H7 (cell line): ENCODE results near the gene LIPH. TPM values are rescaled to one million over a fixed set of nuclear protein-coding genes. Genes with fewer than 3 reads are reported as not detected.
"Not testable (repeated sequence)": the region's sequence is repeated elsewhere in the genome, so short reads cannot be mapped to it uniquely, and the experiment has no call there.

Source experiments
- DNase-seq: peaks from one replicate; pipeline ENCODE4 v3.0.0; 2012
- H3K27me3 ChIP-seq: 2 replicates; pipeline ENCODE4 v1.6.0; 2011; ENCODE audit warnings: mild to moderate bottlenecking, low read length; ENCODE audit not compliant: control insufficient read depth, insufficient read depth
- H3K36me3 ChIP-seq: replicated peaks from 2 replicates; pipeline ENCODE4 v1.5.1; 2011; ENCODE audit warnings: low read length; ENCODE audit not compliant: control insufficient read depth, insufficient read depth
- H3K4me3 ChIP-seq: 2 replicates; pipeline ENCODE4 v1.5.1; 2011; ENCODE audit warnings: low read depth, mild to moderate bottlenecking, control low read depth, low read length, moderate library complexity; ENCODE audit not compliant: insufficient read depth
- total RNA-seq: library from RNA; depleted of rRNA; stranded (reverse); fragments of >200 nt; shearing (Covaris generic); gene quantifications from 2 replicates; pipeline ENCODE4 v1.2.3, GENCODE V29; 2014; rRNA removed

Gene LIPH
- total RNA-seq: 0.21 TPM in 1 of 2 replicates, not detected in the other

DNA sequence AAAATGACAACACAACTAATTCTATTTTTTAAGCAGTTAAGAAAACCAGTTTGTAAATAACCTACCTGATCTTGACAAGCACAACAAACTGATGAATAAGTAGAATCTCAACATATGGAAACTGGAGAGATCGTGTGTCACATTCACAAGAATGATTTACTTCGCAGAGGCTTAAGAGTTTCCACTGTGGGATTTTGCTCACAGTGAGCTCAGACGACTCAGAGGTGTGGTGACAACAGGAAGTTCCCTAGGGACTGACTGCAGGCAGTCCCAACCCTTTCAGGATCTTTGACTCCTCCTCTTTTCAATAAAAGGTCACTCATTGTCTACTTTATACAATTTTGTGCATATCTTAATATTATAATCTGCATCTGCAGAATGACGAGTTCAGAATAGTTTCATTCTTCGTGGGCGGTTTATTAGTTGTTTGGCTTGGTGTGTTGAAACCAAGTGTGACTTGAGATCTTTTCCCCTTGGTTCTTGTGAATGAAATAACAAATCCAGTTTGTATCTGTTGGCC lies at the start of gene LIPH:
TSS of gene LIPH (minus strand) at position 231 of the 520 bp plus-strand sequence. CDS start at position 114, 117 bp downstream.
- DNase-seq: peak; percentile 51
- Histone ChIP-seq H3K4me3 (no peak within 1 kb of the TSS), H3K36me3 (no peaks in the 10 kb centered on the region), H3K27me3 (no peaks in the 10 kb centered on the region)

DNA sequence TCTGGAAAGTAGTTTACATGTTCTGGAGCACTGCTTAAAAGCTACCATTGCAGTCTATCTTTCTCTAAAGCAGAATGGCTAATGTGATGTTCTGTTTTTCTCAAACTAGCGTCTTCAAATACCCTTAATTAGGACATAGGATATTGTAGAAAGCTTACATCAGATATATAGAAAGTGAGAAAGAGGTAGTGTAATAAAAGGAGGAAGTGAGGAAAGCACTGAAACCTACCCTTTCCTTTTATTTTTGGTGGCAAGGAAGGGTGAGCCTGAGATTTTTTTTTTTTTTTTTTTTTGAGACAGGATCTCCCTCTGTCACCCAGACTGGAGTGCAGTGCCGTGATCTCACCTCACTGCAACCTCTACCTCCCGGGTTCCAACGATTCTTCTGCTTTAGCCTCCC lies 43.1 kb upstream of the LIPH start:
- Histone ChIP-seq H3K27me3 (no peaks in the 10 kb centered on the region), H3K36me3 (peaks cover 2% of the 10 kb centered on the region), H3K4me3 (no peak overlapping the region)
- DNase-seq: no peak

DNA sequence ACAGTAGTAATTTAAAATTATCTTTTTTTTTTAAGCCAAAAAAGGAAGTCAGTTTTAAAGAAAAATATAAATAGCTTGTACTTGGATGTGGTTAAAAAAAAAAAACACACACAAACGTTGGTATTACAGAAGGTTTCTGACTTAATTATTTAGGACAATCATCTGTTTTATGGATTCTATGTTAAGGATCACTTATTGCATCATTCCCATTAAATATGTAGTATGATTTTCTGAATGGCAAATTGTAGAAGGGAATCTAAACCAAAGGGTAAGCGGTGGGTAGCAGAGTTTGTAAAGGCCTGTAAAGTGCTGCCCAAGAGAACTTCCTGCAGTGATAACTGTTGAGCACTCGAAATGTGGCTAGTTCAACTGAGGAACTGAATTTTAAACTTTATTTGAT lies 41.7 kb upstream of the LIPH start:
- DNase-seq: no peak
- Histone ChIP-seq H3K36me3 (peaks cover 2% of the 10 kb centered on the region; the same call in 1 of the 2 replicates), H3K4me3 (no peak overlapping the region), H3K27me3 (no peaks in the 10 kb centered on the region)

DNA sequence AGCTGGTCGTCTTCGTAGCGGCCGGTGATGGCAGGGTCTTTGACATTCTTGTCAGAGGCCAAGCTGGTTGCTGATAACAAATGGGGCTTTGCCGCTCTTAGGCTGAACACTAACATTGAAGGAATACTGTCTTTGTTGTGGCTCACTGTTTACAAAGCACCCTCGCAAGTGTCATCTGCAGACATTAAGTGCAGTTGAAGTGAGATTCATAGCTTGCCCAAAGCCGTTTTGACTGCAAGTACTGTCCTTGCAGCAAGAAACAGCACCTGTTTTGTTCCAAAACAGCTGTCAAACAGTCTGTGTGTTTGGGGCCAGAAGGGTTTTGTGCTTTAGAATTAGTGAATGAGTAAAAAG lies 34.3 kb upstream of the LIPH start:
- Histone ChIP-seq H3K36me3 (no peaks in the 10 kb centered on the region), H3K27me3 (no peaks in the 10 kb centered on the region), H3K4me3 (peak overlapping the region; percentile 77)
- no peak for DNase-seq

DNA sequence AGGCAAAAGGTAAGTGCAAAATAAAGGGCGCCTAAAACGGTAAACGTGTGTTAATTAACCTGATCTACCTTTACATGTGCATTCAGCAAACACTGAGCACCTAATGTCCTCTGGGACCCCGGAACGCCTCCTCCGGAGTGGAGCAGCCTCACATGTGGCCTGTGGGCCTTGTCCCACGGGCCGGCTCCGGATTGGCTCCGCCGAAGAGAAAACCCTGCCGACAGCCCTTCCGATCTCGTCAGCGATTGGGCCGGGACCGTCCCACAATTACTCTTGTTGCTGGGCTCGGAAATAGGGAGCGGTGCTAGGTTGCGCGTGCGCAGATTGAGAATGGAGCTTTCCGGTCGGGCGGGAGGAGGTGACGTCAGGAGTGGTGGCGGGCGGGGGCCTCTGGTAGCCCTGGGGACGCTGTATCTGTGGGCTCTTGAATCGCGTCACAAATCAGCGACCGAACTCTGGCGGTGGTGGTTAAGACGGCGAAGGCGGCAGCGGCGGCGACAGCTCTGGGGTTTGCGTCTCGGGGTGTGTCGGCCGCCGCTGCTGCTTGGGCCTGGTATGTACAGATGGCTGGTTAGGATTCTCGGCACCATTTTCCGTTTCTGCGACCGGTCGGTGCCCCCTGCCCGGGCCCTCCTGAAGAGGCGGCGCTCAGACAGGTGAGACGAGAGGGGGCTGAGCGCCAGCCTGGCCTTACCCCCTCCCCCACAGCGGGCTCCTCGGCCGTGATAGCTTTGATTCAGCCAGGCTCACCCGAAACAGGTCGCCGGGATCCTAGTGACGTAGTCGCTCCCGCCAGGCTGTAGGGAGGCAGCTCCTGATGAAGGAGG lies 33.7 kb upstream of the LIPH start, which contains the start of gene SENP2:
TSS of gene SENP2 (plus strand) at position 437 of the 827 bp plus-strand sequence. CDS start at position 556, 119 bp downstream.
- Histone ChIP-seq H3K36me3 (no peaks in the 10 kb centered on the region), H3K27me3 (no peaks in the 10 kb centered on the region), H3K4me3 (peak within 1 kb of the TSS; percentile 77)
- DNase-seq: peak; percentile 96

DNA sequence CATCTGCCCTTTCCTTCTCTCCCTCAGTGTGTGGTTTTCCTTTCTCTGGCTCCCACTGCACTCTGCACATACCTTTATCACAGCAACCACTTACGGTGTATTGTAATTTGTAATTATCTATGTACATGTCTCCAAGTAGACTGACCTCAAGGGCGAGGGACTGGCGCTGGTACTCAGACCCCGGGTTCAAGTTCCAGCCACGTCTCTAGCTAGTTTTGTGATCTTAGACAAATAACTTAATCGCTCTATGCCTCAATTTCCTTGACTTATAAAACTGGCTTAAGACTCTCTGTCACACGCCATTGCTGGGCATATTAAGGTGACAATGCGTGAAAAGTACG lies 33.1 kb upstream of the LIPH start:
- no peak for DNase-seq
- Histone ChIP-seq H3K36me3 (no peaks in the 10 kb centered on the region), H3K4me3 (peak overlapping the region; percentile 37), H3K27me3 (no peaks in the 10 kb centered on the region)

DNA sequence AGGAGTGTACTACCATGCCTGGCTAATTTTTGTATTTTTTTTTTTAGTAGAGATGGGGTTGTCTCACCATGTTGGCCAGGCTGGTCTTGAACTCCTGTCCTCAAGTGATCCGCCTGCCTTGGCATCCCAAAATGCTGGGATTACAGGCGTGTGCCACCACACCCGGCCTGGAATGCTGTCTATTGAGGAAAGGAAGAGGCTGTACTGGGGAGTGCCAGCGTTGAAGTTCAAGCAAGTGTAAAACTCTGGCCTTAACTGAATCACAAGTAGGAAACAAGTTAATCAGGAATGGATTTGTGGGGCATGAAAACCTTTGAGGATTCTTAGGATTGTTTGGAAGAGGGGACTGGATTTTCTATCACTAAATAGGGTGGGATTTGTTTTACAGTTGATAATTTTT lies 32.3 kb upstream of the LIPH start:
- no peak for DNase-seq
- Histone ChIP-seq H3K4me3 (no peak overlapping the region; the same call in 1 of the 2 replicates), H3K27me3 (no peaks in the 10 kb centered on the region), H3K36me3 (no peaks in the 10 kb centered on the region)

DNA sequence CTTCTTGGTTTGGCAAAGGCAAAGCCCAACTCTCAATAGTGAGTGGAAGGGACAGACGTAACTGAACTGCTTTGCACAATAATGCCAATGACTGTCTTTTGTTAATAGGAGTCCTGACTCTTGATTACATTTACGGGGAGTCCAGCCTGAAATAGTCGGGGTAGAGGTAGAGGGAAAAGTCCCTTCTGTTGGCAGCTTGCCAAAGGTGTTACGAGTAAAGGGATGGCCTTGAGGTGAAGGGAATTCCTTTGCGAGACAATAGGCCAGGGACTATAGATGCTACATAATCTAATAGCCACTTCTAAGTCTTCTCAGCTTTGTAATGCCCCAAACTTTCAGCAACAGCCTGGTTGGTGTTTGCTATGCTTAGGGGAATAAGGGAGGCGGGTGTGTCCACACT lies 31.5 kb upstream of the LIPH start:
- no peak for DNase-seq
- Histone ChIP-seq H3K36me3 (no peaks in the 10 kb centered on the region), H3K27me3 (no peaks in the 10 kb centered on the region), H3K4me3 (peak overlapping the region; percentile 17; the same call in 1 of the 2 replicates)

DNA sequence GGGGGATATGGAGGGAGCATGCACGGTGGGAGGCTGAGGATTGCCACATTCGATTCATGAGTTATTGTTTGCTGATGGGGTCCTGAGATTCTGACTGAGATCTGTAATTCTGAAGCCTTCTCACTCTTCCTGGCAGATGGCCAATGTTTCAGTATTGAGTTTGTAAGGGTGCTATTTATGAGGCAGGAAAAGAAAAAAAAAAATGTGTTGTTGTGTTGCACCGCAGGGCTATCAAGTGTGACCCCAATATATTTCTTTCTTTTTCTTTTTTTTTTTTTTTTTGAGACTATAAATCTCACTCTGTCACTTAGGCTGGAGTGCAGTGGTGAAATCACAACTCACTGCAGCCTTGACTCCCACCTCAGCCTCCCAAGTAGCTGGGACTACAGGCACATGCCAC lies 30.5 kb upstream of the LIPH start:
- Histone ChIP-seq H3K36me3 (no peaks in the 10 kb centered on the region), H3K4me3 (peak overlapping the region; percentile 58), H3K27me3 (no peaks in the 10 kb centered on the region)
- DNase-seq: no peak

DNA sequence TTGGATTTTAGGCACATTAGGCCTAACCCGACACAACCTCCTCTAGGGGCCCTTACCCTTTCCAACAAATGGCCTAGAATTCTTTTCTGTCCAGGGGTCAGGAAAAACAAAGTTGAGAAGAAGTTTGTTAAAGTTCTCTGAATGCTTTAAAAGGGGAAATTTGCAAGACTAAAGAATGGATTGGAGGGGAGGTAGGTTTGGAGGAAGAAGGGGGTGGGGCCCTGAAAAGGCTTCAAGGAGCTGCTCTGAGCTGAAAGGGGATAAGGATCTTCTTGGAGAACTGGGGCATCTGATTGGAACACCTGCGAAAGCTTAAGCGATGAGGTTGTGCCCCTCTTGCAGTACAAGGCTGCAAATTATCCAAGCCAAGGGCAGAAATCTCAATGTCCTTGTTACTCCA lies 29.8 kb upstream of the LIPH start:
- peak overlapping the region; percentile 58 for H3K4me3 ChIP-seq
- peak; percentile 81 for DNase-seq
- H3K27me3 ChIP-seq: no peaks in the 10 kb centered on the region
- no peaks in the 10 kb centered on the region for H3K36me3 ChIP-seq

DNA sequence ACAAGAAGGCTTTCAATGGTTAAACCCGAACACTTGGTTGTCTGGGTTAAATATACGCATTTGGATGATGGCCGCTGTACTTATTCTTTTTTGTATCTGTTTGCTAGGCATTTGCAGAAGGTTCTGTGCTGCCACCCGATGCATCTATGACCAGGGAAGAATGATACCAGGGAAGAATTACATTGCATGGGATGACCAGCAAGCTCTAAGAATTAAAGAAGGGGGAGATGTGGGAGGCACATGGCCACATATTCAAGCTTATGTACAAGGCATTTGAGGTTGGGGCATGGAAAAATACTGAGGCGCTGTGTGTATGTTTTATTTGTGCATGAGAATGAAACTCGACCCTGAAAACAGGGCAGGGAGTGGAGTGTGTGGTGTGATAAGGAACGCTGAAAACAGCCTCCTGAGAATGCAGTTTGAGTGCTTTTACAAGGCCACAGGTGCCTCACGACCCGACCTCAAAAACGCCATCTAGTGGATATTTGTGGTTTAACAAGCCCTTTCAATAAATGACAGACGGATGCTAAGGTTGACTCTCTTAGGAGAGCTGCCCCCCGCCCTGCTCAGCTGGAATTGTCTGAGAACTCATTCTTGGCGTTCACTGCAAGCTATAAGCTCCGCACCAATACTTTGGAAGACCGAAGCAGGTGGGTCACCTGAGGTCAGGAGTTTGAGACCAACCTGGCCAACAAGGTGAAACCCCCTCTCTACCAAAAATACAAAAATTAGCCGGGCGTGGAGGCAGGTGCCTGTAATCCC lies 22.9 kb upstream of the LIPH start:
- not testable (repeated sequence) for H3K27me3 ChIP-seq, H3K4me3 ChIP-seq, DNase-seq, H3K36me3 ChIP-seq

DNA sequence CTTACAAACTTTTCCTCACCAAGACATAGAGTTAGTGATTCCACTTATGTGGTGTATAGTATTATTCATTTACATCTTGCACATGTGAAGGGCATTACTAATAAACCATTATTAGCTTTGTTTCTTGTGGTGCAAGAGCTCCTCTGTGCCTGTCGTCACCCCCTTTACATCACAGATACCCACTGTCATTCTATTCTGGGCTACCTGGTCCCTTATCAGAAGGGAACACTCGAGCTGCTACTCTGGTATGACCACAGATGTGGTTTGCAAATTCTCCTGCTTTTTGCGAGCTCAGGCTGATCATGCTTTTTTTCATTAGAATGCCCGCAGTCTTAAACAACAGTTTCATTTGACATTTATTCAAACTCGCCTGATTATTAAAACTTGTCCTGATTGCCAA lies 19.8 kb upstream of the LIPH start:
- Histone ChIP-seq H3K36me3 (no peaks in the 10 kb centered on the region), H3K4me3 (no peak overlapping the region), H3K27me3 (no peaks in the 10 kb centered on the region)
- DNase-seq: no peak

DNA sequence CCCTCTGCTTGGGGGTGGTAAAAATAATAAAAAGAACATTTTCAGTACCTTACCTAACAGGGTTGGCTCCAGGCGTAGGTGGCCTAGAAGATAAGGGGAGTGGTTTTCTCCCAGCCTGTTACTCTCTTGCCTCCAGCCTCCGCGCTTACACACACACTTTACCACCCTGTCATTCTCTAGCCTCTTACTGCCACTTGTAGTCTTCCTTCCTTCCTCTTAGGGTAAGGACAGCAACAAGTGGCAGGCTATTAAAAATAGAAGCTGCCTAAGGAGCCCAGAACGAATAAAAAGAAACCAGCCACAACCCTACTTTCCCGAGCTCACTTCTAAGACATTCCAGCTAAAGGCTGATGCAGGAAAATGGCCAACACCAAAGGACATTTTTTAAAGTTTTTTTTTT lies 9.6 kb upstream of the LIPH start:
- Histone ChIP-seq H3K27me3 (no peaks in the 10 kb centered on the region; the same call in 1 of the 2 replicates), H3K4me3 (no peak overlapping the region), H3K36me3 (no peaks in the 10 kb centered on the region)
- no peak for DNase-seq

DNA sequence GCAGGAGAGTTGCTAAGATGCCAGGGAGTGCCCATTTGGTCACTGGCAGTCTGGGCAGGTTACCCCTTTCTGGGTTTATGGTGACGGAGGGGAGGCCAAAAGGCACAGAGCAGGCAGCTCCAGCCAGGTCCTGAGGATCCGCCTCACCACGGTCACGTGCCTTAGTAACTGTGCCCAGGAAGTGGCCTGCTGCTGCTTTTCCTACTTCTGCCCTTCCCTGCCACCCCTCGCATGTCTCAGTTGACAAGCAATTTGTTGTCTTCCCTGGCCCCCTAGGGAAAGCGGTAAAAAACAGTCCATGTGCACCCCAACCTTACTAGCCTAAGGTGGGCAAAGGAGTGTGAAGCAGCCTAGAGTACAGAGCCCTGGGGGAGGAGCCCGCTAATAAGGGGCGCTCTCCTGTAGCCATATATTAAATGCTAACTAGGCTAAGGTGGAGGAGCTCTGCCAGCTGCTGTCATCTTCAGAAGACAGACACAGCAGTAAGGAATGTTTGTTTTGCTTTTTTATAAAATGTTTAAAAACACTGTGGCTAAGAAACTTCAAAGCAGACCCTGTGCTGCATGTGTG lies 9.1 kb upstream of the LIPH start:
- Histone ChIP-seq H3K4me3 (no peak overlapping the region), H3K27me3 (no peaks in the 10 kb centered on the region; the same call in 1 of the 2 replicates), H3K36me3 (no peaks in the 10 kb centered on the region)
- DNase-seq: no peak
